HEK293T (cell line): ENCODE results near the gene SPEG.

Source experiments
- ELF4 ChIP-seq: fragments of 450-650 bp; IDR thresholded peaks from 2 replicates; pipeline ENCODE4 v1.6.1; 2017; ENCODE audit warnings: antibody characterized with exemption
- FOXK2 ChIP-seq: fragments of 450-650 bp; IDR thresholded peaks from 2 replicates; pipeline ENCODE4 v1.6.1; 2016; ENCODE audit warnings: mild to moderate bottlenecking
- LEF1 ChIP-seq: fragments of 450-650 bp; IDR thresholded peaks from 2 replicates; pipeline ENCODE4 v1.6.1; 2017; ENCODE audit warnings: mild to moderate bottlenecking, borderline replicate concordance
- NFRKB ChIP-seq: fragments of 450-650 bp; IDR thresholded peaks from 2 replicates; pipeline ENCODE4 v1.6.1; 2016; ENCODE audit warnings: mild to moderate bottlenecking, moderate library complexity
- PKNOX1 ChIP-seq: fragments of 450-650 bp; IDR thresholded peaks from 2 replicates; pipeline ENCODE4 v1.6.1; 2016
- SUZ12 ChIP-seq: fragments of 450-650 bp; IDR thresholded peaks from 2 replicates; pipeline ENCODE4 v1.6.1; 2016; ENCODE audit warnings: mild to moderate bottlenecking
- TARDBP ChIP-seq: fragments of 450-650 bp; IDR thresholded peaks from 2 replicates; pipeline ENCODE4 v1.6.1; 2016

- TF ChIP-seq ELF4 = no peak
- no peak for TF ChIP-seq TARDBP
- no peak for TF ChIP-seq SUZ12
- no peak for TF ChIP-seq NFRKB
- no peak for TF ChIP-seq FOXK2
- TF ChIP-seq LEF1 = no peak
- TF ChIP-seq PKNOX1 = no peak
Observed at GRCh38 chr2:219524817-219525216, 90.2 kb downstream of the SPEG start.
